Heart left ventricle (tissue), 16 donors: ENCODE results near the gene TNRC6B. TPM values are rescaled to one million over a fixed set of nuclear protein-coding genes. Genes with fewer than 3 reads are reported as not detected.

Experiments used
- ATAC-seq, 4 donors: fragments of 200-7000 bp; cut with Tn5 transposase; one replicate each; pipeline ENCODE4 v1.9.1; 2020 to 2022; ENCODE audit warnings: moderate library complexity in 4 of 4, mild to moderate bottlenecking in 3 of 4, moderate number of reproducible peaks in 1 of 4
- DNase-seq, 5 donors: peaks; one replicate each; pipeline ENCODE4 v3.0.0-alpha.2; 2020
- H3K27ac ChIP-seq, 12 donors: fragments of 200-600 bp; sonication (generic) in 4 of 12; one replicate each; pipeline versions ENCODE4 v1.5.0 to v1.8.0; 2016 to 2022; ENCODE audit warnings: mild to moderate bottlenecking in 2 of 12
- H3K27me3 ChIP-seq, 9 donors: fragments of 200-600 bp; sonication (generic) in 2 of 9; one replicate each; pipeline versions ENCODE4 v1.5.1 to v1.8.0; 2016 to 2022; ENCODE audit warnings: mild to moderate bottlenecking in 3 of 9
- H3K36me3 ChIP-seq, 9 donors: fragments of 200-600 bp; sonication (generic) in 2 of 9; one replicate each; pipeline versions ENCODE4 v1.5.0 to v1.8.0; 2018 to 2022; ENCODE audit warnings: mild to moderate bottlenecking in 2 of 9
- H3K4me1 ChIP-seq, 12 donors: fragments of 200-600 bp; sonication (generic) in 4 of 12; one replicate each; pipeline versions ENCODE4 v1.5.0 to v1.8.0; 2016 to 2022; ENCODE audit warnings: mild to moderate bottlenecking in 3 of 12
- H3K4me3 ChIP-seq, 12 donors: fragments of 200-600 bp; sonication (generic) in 4 of 12; one replicate each; pipeline versions ENCODE4 v1.5.0 to v1.8.0; 2017 to 2022; ENCODE audit warnings: mild to moderate bottlenecking in 9 of 12, moderate library complexity in 4 of 12
- H3K9me3 ChIP-seq, 12 donors: fragments of 200-600 bp; sonication (generic) in 4 of 12; one replicate each; pipeline versions ENCODE4 v1.5.0 to v1.8.0; 2016 to 2022; ENCODE audit warnings: mild to moderate bottlenecking in 1 of 12
- POLR2A ChIP-seq, 2 donors: fragments of 450-650 bp; IDR thresholded peaks; one replicate each; pipeline ENCODE4 v1.6.1; 2017; ENCODE audit warnings: antibody characterized with exemption in 2 of 2, mild to moderate bottlenecking in 2 of 2, moderate library complexity in 2 of 2
- WGBS, 4 donors: extraction: QIAGEN DNeasy Blood & Tissue Kit in 2 of 4; methylation state at CpG; one replicate each; pipeline versions ENCODE4 v1.1.5 to v1.1.7; 2013 to 2018; 5-methylcytosine and 5-hydroxymethylcytosine counted together
- intact Hi-C, 10 donors: fragments of 100-400 bp; cut with DNase I; formaldehyde crosslinking; loops; one replicate each; pipeline versions ENCODE4 v1.11.1 to v1.14.2; 2022
- polyA plus RNA-seq, 2 donors: library from polyadenylated mRNA; stranded (reverse); fragments of 200-250 nt; gene quantifications; one replicate each; pipeline ENCODE4 v1.2.3, GENCODE V29; 2013
- total RNA-seq, 9 donors: library from RNA; depleted of rRNA in 2 of 9; stranded (reverse); fragments of >200 nt in 2 of 9; fragmentation: NEBNext Ultra II Directional in 3 of 9; extraction: Animal tissue kit (Norgen Biotek cat#: 25700) in 3 of 9; gene quantifications; one replicate each; pipeline versions ENCODE4 v1.1.0 to v1.2.4, GENCODE V29; 2016 to 2023
- TF ChIP-seq, protein P1 (sequence below), 12 donors: fragments of 200-600 bp; sonication (generic) in 4 of 12; IDR thresholded peaks; one replicate each; pipeline versions ENCODE4 v1.5.0 to v1.8.0; 2018 to 2022; ENCODE audit warnings: antibody characterized with exemption in 12 of 12, mild to moderate bottlenecking in 5 of 12
- donor health status: ischemic (EF 13 %, LVEDD 7.1; RV severe dilation, severe dysfunction).
- donor health status: healthy with polysubstance abuse.
- donor health status: DM: no; HTN: yes; CAD: no.
- donor health status: DM: no; HTN: no; CAD: no.
- donor health status: ischemic (EF 25% LVEDD 6.9; RV normal size, moderate dysfunction).
- donor health status: ischemic (EF 25% LVEDD 5.7; RV mildly dilated, moderate dysfunction).
- donor health status: healthy.
- donor health status: DM: yes; HTN: yes; CAD: no.
- donor health status: ischemic (EF 35%, LVEDD 5.7; RV mildly dilated, moderate dysfunction).
- donor health status: nonischemic (EF 11% LVEDD 7.7; RV severe dilation, severe dysfunction).
- donor health status: DM: yes; HTN: yes; CAD: no.
- donor health status: PGD.
- donor health status: ischemic (EF 29% LVEDD 5.4; RV normal size, mild dysfunction).
- donor health status: nonischemic (EF 23%, LVEDD 6.1; RV moderate dilation, normal function).

Gene TNRC6B
- total and polyA plus RNA-seq, 11 donors = 13.2 to 62.4 (median 39.3) TPM

DNA sequence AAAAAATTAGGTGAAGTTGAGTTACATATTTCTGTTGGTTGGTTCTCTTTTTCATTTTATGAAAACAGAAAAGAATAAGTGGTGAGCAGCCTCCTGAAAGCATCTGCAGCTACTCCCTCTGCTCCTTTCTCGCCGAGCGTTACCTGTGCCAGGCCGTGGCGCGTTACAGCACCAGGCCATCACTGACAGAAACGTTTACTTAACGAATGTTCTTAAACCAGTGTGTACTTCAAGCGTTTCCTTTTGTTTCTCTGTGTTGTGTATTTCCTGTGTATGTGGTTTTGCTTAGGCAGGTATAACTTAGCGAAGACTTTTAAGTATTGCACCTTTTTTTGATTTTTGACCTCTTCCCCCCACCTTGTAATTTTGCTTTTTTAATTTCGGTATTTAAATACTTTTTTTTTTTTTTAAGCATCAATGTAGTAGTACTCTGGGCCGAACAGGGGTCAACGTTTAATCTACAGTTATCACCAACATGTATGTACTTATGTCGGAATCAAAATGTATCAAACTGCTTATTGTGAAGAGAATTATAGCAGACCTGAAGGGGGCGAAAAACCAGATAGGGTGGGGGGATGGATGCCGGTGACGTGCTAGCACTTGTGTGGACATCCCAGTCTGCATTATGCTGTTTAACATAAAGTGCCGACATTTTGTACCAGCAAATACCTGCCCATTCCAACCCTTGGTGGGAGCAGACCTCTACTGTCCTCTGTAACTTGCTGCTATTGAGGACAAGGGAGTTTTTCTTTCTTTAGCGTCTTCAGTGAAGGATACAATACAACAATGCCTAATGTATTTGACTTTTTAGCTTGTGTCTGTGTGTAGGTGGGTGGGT lies 147.0 kb downstream of the TNRC6B start:
- Histone ChIP-seq H3K36me3 (peaks cover 0 to 89% (median 61%) of the 10 kb centered on the region in 9 donors), H3K27me3 (no peaks in the 10 kb centered on the region), H3K27ac (peak overlapping the region in 2 of 12 donors; percentile 35 to 73), H3K4me3 (no peak overlapping the region), H3K4me1 (peaks cover 0 to 20% (median 4%) of the 10 kb centered on the region in 12 donors), H3K9me3 (no peaks in the 10 kb centered on the region)
- no peak for DNase-seq
- TF ChIP-seq, protein P1, sequence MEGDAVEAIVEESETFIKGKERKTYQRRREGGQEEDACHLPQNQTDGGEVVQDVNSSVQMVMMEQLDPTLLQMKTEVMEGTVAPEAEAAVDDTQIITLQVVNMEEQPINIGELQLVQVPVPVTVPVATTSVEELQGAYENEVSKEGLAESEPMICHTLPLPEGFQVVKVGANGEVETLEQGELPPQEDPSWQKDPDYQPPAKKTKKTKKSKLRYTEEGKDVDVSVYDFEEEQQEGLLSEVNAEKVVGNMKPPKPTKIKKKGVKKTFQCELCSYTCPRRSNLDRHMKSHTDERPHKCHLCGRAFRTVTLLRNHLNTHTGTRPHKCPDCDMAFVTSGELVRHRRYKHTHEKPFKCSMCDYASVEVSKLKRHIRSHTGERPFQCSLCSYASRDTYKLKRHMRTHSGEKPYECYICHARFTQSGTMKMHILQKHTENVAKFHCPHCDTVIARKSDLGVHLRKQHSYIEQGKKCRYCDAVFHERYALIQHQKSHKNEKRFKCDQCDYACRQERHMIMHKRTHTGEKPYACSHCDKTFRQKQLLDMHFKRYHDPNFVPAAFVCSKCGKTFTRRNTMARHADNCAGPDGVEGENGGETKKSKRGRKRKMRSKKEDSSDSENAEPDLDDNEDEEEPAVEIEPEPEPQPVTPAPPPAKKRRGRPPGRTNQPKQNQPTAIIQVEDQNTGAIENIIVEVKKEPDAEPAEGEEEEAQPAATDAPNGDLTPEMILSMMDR (IDR thresholded peaks at IDR 0.05) = no peak
- TF ChIP-seq POLR2A (IDR thresholded peaks at IDR 0.05) = no peak
- intact Hi-C loops = loop anchor here in 1 of 10 donors (5.0 kb wide), 1 partner anchor 37 kb away; no protein-coding TSS in a partner anchor
- ATAC-seq = no peak
- 82 to 91% (median 88%) methylated on average over 19 of the region's 19 CpGs for WGBS, 4 donors

DNA sequence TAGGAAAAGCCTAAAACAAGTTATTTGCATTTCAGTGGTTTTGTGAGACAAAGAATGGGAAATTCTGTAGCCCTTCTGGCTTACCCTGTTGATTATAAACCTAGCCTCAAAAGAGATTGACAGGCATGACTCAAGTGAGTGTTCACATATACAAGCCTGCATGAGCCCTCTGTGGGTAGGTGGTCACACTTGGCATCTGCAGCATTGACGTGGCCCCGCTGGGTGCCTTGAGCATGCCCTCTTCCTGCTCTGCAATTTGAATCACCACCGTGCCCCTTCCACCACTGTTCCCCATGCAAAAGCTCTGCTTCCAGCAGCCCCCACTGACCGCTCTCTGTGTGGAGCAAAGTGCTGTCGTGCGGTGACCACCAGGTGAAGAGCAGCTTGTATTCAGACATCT lies 147.6 kb downstream of the TNRC6B start:
- intact Hi-C loops = no loop called here
- no peak overlapping the region for H3K4me3 ChIP-seq
- H3K27ac ChIP-seq = peak overlapping the region in 2 of 12 donors; percentile 19 to 73
- no peaks in the 10 kb centered on the region for H3K27me3 ChIP-seq
- 93 to 96% (median 95%) methylated on average over 6 of the region's 6 CpGs for WGBS, 4 donors
- peaks cover 0 to 87% (median 56%) of the 10 kb centered on the region in 9 donors for H3K36me3 ChIP-seq
- no peaks in the 10 kb centered on the region for H3K9me3 ChIP-seq
- TF ChIP-seq, protein P1 (IDR thresholded peaks at IDR 0.05) = no peak
- no peak for TF ChIP-seq POLR2A (IDR thresholded peaks at IDR 0.05)
- ATAC-seq (peak in 1 of 4 donors; percentile 18), DNase-seq (no peak)
- H3K4me1 ChIP-seq = peaks cover 0 to 27% (median 4%) of the 10 kb centered on the region in 12 donors

DNA sequence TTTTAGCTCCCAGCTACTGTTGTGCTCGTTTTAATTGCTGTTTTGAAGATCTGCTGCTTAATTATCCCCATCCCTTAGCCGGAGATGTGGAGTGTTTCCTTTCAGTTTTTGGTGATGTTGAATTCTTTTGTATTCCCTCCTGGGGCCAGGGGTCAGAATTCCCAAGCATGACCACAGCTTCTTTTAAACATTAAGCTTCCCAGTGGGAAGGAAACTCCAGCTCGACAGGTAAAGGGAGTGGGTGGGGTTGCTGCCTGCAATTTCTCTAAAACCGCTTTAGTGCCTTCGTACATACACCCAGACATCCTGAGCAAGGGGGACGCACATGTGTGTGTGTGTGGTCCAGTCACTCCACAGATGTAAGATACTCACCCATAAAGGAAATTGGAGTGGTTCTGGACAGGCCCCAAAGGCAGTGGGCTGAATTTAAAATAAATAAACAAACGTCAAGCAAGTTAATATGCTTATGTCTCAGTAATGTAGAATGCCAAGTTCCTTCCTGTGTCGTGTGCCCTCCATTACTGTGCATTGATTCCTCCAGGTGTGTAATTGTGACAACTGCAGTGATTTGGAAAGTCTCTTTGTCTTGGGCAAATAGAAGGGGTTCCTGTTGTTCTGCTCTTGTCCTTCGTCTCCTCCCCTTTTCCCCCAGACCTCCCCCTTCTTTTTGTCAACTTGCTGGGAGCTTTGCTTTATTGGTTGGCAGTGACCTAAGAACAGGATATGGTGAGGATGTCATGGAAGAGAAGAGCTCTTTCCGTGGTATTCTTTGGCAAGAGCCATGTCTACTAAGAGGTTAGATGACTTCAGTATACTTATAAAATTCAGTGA lies 149.4 kb downstream of the TNRC6B start:
- 50 to 59% (median 56%) methylated on average over 10 of the region's 10 CpGs for WGBS, 4 donors
- peak in 2 of 4 donors; percentile 27 to 64 for ATAC-seq
- Histone ChIP-seq H3K27me3 (no peaks in the 10 kb centered on the region), H3K27ac (peak overlapping the region in 6 of 12 donors; percentile 3 to 58 (median 35)), H3K36me3 (peaks cover 0 to 79% (median 40%) of the 10 kb centered on the region in 9 donors), H3K4me1 (peaks cover 0 to 35% (median 4%) of the 10 kb centered on the region in 12 donors), H3K9me3 (no peaks in the 10 kb centered on the region), H3K4me3 (no peak overlapping the region)
- TF ChIP-seq, protein P1 (IDR thresholded peaks at IDR 0.05) = no peak
- no peak for TF ChIP-seq POLR2A (IDR thresholded peaks at IDR 0.05)
- intact Hi-C loops = no loop called here
- DNase-seq = no peak
